Stimulated activated CD4-positive, alpha-beta T cell treated with anti-CD3 and anti-CD28 coated beads, Interleukin-2, amount 100 ng/mL, for 4 hours (primary cell): Measurements from ENCODE around the gene ZBTB49.

ENCODE experiments used
- DNase-seq: peaks from one replicate; pipeline ENCODE4 v3.0.0-alpha.2; 2020; ENCODE audit warnings: low read depth

ZBTB49 gene

DNA sequence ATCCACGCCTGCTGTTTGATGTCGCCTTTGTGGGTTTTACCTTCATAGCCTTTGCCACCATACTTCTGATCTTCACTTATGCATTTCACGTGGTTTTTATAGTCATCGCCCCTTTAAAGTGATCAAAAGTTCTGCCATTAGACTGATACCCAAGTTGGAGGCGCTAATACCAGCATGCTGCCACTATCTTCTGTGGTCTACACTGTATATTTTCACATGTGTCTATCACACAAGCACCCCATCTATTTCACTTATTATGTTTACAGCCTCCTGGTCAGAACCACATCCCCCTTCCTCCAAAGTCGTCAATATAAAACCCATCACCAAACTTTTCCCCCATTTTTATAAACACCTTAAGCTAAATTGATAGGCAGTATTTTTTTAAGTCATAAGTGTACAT, 8.3 kb upstream of the ZBTB49 start:
- no peak for DNase-seq

DNA sequence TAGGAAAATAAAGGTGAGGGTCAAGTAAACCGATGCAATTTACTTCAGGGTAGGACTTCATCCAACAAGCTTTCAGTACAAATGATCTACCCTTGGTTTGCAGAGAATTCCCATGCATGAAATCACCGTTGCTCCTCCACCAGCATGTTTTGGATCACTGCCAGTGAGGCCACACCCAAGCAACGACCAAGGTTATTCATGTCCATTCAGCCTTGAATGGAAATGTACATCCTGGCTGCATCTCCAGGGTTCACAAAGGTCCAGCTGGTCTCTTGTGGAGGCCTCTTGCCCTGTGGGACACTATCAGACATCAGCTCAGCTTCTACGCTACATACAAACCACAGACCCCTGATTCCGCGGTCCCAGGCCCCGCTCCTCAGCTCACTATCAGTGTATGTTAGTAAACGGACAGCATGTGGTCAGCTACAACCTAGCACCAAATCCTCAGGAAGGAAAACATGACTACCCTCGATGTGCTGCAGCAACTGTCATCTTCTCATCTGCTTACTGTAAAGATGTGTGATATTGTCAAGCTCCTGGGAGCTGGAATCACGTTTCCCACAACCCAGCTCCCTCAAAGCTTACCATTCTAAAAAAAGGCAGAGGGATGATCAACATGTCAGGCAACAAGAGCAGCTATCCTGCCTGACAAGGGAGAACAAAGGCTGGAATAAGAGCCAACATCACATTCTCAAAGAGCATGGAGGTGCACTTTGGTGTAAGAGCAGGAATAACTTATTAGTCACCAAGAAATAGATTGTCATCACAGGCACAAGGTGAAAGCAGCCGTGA, 5.0 kb upstream of the ZBTB49 start:
- DNase-seq, result no peak

DNA sequence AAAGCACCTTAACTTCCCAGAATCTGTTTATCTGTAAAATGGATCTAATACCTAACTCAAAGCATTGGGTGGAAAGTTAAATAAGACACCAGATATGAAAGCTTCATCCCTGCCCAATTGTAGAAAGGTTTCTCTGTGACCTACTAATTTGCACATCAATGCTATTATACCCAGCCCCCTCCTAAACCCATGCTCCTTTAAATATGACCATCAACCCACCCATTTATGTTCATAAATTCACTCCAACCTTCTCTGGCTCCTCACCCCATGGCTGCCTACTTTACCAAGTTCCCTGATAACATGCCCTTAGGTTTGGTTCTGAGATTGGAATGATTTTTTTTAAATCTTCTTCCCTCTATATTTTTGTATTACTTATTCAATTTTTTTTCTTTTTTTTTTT, 2.0 kb upstream of the ZBTB49 start:
- DNase-seq, result no peak

DNA sequence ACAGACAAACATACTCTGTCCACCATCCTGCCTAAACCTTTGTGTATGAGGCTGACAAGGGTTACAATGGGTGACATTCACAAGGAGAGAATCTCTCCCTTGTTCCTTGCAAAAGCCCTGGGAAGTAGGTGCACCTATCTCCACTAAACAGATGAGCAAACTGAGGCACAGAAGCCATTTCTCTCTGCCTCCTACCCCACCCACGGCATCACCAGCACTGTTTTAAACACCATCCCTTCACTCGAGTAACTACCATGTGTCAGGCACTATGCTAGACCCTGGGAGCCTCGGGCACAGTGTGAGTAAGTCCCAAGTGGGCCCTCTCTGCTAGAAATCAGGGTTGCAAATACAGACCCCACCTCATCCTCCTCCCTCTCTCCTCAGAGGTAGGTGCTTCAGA, 996 bp upstream of the ZBTB49 start:
- no peak for DNase-seq

DNA sequence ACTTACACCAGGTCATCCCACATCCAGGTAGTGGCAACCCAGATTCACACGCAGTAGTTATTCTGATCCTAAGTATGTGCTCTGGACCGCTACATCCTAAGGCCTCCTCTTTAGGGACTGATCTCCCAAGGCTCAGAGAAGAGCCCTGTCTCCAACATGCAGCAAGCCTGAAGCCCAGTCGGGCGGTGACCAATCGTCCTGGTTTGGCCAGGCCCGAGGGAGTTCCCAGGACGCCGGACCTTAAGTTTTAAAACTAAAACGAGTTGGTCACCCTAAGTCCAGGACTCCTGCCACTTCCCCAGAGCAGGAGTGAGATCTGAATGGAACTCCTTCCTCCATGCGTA, 482 bp upstream of the ZBTB49 start:
- DNase-seq, result no peak

DNA sequence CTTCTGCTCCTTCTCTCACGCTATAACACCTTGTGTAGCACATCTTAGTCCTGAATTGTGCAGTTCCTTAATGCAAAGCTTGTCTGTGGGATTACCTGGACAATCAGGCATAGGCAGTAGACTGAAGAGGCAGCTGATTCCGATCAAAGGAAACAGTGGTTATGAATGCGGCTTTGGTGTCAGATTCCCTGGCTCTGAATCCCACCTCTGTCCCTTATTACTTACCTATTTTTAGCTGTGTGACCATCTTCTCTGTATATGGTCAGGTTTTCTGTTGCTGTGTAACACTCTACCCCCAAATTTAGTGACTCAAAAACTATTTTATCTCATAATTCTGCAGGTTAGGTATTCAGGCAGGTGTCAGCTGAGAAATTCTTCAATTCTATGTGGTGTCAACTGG, 3.2 kb downstream of the ZBTB49 start:
- DNase-seq, result no peak

DNA sequence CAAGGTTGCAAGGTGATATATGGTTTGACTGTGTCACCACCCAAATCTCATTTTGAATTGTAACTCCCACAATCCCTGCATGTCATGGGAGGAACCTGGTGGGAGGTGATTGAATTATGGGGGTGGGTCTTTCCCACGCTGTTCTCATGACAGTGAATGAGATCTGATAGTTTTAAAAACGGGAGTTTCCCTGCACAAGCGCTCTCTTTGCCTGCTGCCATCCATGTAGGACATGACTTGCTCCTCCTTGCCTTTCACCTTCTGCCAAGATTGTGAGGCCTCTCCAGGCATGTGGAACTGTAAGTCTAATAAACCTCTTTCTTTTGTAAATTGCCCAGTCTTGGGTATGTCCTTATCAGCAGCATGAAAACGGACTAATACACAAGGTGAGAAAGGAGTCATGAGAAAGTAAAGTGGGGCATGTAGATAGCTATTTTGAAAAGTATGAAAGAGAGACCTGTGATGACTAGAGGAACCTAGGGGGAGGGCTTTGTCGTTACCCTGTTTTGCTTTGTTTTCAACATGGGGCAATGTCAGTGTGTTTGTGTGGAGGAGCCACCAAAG, 6.3 kb downstream of the ZBTB49 start:
- no peak for DNase-seq

DNA sequence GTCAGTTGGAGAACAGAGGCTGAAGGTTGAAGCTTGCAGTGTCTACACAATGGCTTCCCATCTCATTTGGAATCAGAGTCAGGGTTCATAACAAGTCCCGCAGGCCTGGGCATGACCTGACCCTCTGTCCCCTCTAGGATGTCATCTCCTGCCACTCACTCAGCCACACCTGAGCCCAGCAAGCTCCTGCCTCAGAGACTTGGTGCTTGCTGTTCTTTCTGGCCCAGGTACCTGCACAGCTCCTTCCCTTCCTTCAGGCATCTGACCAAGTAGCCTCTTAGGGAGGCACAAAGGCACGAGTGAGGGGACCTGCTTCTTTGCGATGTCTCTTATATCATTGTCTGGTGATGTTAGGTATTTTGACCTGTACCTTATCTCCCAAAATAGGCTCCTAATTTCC, 9.0 kb downstream of the ZBTB49 start:
- no peak for DNase-seq

DNA sequence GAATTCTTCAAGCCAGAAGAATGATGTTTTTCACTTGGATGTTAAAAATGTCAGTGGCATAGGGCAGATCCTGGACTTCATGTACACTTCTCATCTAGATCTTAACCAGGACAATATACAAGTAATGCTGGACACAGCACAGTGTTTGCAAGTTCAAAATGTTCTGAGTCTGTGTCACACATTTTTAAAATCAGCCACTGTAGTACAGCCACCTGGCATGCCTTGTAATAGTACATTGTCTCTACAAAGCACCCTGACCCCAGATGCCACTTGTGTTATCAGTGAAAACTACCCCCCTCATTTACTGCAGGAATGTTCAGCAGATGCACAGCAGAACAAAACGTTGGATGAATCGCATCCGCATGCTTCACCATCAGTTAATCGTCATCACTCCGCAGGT, 11.9 kb downstream of the ZBTB49 start:
- DNase-seq, result no peak

DNA sequence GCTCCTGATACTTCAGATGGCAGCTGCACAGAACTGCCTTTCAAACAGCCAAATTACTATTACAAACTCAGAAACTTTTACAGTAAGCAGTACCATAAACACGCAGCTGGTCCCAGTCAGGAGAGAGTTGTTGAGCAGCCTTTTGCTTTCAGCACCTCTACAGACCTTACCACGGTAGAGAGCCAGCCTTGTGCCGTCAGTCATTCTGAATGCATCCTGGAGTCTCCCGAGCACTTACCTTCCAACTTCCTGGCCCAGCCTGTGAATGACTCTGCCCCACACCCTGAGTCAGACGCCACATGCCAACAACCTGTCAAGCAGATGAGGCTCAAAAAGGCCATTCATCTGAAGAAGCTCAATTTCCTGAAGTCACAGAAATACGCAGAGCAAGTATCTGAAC, 12.4 kb downstream of the ZBTB49 start:
- DNase-seq, result no peak

DNA sequence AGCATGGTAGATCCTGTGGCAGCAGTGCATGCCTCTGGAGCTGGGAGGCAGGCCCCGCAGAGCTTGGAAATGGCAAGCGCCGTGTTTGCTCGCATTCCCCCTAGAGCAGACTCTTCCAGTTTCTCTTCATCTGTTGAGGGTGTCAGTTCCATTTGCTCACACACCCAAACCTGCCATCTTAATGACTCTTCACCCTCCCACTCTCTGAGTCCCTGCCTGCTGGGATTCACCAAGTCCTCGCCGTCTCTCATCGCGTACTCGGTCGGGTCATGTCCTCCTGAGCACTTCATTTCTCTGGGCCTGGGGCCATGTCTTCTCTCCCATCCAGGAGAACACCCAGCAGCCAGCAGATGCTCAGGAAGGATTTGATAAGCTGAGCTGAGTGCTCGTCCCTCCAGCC, 16.9 kb downstream of the ZBTB49 start:
- no peak for DNase-seq

DNA sequence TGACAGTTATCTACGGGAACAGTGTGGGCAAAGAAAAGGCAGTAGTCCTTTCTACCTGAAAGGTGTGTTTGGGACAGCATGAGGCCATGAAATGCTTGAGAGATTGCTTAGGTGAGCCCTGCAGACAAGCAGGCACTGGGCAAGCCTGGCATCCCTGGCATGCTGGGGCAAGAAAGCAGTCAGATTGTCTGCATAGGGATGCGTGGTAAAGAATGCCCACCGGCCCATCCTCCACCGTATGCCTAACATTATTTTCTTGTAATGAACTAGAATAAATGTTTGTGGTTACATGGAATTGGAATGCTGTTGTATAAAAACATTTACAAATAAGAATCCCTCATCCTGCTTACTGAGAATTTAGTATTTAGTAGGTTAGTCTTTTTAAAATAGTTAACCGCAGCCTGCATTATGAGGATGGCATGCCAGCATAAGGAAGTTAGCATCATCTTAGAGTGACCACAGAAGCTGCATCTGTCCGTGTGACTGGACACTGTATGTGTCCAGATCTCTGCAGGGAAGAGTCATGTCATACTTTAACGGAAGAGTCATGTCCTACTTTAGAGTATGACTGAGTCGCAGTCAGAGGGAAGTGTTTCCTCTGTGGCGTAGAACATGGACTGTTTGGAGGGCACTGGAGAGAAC, 18.9 kb downstream of the ZBTB49 start:
- DNase-seq, result no peak

DNA sequence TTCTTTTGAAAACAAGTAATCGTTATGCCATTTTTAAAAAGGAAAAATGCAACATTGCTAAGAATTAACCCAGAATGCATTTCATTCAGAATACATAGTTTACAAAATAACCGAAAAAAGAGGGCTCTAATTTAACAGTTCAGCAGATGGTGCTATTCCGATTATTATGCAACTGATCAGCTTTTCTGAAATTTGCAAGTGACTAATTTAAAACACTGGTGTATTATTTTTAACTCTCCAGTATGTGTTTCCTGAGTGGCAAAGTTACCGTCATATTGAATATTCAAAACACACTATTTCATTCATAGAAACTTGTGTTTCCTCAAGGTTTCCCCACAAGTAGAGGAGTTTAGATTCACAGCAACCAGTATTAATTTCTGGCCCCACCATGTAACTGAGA, 21.1 kb downstream of the ZBTB49 start:
- no peak for DNase-seq

DNA sequence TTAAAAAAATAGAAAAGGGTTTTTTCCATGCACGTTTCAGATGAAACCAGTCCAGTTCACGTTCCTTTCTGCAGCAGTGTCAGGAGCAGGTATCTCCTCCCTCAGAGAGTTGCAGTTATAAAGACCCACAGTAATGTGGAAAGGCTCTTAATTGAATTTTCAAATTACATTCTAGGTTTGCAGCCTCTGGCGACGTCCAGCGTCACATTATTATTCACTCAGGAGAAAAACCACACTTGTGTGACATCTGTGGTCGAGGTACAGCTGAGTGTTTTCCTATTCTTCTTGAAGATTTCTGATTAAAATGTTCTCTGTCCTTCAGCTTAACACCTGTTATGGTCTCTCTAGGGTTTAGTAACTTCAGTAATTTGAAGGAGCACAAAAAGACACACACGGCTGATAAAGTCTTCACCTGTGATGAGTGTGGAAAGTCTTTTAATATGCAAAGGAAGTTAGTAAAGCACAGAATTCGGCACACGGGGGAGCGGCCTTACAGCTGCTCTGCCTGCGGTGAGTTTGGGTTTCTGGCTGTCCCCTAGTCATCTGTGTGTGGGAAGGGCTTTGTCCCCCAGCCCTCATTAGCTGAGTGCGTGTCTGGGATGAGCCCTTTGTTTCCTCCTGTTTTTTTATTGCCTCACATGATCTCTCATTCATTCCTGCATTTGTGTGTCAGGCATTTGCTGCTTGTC, 25.6 kb downstream of the ZBTB49 start:
- no peak for DNase-seq

DNA sequence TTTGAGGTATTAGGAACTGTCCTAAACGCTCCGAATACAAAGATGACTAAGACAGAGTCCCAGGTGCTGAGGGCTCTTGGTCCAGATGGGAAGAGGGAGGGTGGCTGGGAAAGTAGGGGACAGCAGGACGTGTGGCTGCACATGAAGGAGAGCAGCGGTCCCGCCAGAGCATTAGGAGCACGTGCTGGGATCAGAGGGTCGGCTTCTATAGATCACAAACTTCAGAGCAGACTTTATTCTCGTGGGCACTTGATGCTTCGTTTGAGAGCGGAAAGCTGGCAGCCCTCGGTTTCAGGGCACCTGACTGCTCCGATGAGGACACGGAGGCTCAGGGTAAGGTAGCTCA, 26.1 kb downstream of the ZBTB49 start:
- no peak for DNase-seq

DNA sequence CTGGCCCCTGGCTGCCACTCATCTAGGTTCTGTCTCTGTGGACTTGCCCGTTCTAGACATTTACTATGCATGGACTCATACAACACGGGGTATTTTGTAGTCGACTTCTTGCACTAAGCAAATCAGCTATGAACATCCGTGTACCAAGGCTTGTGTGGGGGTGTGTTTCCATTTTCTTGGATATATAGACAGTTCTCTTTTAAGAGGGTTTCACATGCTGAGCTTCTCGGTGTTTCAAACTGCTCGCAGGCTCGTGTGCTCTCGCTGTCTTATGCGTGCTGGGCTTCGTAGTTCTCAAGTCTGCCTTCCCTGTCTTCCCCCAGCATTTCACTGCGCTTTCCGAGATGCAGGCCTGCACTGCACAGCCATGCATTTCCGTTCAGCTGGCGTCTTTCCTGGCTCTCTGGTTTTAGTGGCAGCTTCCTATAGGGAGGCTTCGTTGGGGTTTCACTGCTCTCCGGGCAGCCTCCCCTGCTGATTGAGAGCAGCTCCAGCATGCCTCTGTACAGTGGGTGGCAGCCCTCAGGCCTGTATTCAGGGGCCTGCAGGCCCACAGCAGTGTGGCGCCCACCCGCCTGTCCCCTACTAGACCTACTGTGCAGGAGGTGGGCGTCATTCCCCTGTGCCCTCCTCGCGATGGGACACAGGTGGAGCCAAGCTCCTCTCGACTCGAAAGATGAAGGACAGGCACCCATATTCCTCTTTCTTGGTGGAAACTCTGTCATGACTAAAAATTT, 27.6 kb downstream of the ZBTB49 start:
- no peak for DNase-seq

DNA sequence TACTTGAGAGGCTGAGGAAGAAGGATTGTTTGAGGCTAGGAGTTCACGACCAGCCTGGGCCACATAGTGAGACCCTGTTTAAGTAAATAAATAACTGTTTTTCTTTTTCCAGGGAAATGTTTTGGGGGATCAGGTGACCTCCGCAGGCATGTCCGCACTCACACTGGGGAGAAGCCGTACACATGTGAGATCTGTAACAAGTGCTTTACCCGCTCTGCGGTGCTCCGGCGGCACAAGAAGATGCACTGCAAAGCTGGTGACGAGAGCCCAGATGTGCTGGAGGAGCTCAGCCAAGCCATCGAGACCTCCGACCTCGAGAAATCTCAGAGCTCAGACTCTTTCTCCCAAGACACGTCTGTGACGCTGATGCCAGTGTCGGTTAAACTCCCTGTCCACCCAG, 30.5 kb downstream of the ZBTB49 start:
- DNase-seq, result no peak

DNA sequence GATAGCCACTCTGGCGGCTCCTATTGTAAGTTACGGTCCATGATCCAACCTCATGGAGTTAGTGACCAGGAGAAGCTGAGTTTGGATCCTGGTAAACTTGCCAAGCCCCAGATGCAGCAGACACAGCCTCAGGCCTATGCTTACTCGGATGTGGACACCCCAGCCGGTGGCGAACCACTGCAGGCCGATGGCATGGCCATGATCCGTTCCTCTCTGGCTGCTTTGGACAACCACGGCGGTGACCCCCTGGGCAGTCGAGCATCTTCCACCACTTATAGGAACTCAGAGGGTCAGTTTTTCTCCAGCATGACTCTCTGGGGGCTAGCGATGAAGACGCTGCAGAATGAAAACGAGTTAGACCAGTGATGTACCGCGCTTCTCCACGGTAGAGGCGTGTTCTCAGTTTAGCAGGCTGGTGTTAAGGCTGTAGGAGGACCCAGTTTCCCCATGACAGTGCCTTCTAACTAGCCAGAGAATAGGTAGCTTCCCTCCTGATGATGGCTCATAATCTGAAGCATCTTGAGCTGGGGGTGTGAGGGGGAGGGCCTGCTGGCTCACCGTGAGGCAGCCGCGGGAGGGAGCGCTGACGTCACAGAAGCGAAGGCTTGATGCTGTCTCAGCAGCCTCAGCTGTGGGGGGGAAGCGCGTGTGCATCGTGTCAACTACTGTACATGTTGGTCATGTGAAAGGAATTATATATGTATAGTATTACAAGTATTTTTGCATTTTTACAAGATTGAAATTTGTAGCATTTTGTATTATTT, 31.1 kb downstream of the ZBTB49 start:
- DNase-seq, result no peak

DNA sequence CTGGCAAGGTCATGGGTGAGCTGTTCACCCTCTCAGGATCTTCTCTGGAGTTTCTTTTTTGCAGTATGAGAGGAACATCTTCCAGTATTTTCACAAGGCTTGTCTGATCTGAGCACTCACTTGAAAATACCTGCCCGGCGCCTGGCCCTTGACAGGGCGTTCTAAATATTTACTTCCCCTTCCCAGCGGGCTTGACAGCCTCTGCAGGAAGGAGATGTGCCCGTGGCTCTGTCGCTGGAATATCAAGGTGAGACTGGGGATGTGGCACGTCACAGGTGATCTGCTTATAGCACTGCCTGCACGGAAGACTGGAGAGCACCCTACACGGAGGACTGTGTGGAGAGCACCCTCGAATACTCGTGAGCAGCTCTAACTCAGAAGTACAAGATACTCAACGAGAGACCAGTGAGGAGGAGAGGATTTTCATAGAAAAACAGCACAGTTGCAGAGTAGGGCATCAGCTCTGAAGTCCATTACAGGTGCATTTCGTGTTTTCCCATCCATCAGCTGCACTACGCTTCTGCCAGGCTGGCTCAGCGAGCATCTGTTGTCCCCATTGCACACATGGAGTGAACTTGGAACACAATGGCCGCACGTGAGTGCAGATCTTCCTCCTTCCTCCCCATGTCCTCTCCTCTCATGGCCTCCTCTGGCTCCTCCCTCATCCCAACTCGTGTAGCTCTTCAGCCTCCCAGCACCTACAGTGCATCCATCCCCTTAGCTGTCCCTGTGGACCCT, 32.1 kb downstream of the ZBTB49 start:
- DNase-seq, result no peak

DNA sequence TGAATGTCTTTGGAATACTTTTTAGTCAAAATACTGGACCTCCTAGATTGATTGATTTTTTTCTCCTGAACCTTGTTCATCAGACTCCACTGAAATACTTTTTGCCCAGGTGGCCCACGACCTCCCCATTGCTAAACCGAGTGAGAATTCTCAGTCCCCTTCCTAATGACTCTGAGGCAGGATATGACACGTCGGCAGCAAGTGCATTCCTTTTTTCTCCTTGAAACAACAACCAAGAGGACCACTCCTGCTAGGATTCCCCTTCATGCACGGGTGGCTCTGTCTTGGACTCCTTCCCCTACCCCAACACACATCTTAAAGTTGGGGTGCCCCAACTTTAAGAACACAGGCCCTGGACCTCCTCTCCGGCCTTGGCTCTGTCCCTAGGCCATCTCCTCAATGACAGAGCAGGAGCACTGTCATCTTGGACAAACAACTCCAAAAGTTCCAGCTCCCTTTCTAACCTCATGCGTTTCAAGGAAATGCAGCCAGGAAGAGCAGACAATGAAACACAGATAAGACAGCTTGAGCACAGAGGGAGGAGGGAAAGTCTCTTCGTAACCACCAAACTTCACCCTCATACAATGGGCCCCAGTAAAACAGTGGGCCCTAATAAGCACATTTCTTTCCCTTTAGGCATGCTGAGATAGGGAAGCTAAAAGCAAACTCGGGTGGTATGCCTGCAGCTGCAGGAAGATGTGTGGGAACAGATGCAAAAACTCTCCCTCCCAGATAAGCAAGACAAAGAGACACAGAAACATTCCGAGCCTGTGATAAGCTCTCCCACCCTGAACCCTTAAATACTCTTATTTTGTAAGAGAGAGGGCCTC, 33.9 kb downstream of the ZBTB49 start:
- DNase-seq, result no peak
